GM18870 (cell line): ENCODE data around the gene ABCA12.

Experiments
- ATAC-seq: cut with Tn5 transposase; IDR thresholded peaks from one replicate; pipeline ENCODE4 v1.9.1; 2021; ENCODE audit warnings: moderate library complexity; ENCODE audit not compliant: unreplicated experiment

Gene ABCA12

DNA sequence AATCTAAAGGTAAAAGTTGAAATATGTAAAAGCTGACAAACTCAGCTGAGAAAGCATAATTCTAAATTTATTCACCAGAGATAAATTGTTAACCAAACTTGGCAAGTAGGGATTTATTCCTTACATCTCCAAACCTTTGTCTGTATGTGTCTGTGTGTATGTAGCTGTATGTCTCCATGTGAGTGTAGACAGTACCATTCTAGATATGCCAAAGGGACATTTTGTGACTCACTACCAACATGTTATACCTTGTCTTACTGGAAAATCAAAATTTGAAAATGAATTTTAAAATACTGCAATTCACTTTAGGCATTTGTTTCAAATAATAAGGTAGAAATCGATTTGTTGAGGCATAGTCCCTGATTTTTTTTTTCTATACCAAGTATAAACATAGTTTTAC is 102.1 kb downstream of the ABCA12 start:
- no peak for ATAC-seq

DNA sequence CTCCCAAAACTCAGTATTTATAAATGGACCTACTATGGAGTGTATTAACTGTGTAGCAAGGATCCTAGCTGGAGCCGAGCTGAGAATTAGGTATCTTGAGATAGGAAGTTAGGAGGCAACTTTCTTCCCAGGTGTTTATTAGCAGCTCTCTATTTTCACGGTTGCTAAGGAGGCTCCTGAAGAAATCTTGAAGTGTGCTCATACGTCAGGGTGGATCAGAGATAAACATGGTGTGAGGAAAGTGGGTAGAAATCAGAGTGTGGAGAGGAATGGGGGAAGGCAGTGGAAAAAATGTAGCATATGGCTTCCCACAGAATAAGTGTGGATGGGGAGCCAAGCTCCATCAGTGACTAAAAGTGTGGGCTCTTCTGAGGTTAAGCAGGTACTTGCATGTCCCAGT is 104.3 kb downstream of the ABCA12 start:
- ATAC-seq: no peak

DNA sequence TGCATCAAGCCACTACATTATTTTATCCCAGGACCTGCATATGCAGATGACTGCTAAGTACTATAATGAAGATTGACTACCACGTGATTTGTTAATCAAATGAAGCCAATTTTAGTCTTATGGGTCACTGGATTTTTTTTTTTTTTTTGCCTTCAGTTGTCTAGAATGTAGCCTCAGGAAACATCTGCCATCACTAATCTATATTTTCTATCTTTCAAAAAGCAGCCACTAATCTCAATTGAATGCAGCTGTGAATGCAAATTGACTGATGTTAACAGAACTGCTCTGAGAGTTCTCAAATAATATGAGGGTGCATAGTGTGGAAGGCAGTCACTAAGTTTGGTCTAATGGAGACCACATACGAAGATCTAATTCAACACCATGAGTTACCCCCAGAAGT is 106.3 kb downstream of the ABCA12 start:
- no peak for ATAC-seq

DNA sequence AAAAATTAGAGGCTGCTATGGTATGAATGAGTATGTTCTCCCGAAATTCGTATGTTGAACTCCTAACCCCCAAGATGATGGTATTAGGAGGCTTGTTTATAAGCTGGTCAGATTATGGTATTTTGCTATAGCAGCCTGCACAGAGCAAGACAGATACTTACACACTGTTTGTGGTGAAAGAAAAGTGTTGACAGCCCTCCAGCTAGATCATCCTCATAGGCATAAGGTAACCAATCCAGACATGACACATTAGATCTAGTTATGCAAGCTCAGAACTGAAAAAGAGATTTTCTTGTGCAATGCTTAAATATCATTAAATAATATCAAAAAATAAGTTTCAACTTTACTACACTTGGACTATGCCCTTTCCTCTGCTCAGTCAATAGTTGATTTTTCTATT is 107.1 kb downstream of the ABCA12 start:
- no peak for ATAC-seq

DNA sequence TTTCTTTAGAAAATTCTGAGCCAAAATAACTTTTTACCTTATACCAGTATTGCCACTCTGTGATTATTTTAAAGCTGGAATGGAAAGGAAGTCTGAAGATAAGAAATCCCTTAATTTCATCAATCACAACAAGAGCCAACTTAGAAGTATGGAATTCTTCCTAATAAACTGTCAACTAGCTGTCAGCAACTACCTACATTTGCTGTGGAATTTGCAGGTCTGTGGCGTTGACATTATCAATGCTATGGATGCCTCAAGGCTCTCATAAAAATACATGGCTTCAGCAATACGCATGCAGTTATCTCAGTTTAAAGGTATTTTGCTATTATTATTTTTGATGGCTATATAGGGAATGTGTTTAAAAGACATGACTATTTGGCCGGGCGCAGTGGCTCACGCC is 108.5 kb downstream of the ABCA12 start:
- ATAC-seq: no peak

DNA sequence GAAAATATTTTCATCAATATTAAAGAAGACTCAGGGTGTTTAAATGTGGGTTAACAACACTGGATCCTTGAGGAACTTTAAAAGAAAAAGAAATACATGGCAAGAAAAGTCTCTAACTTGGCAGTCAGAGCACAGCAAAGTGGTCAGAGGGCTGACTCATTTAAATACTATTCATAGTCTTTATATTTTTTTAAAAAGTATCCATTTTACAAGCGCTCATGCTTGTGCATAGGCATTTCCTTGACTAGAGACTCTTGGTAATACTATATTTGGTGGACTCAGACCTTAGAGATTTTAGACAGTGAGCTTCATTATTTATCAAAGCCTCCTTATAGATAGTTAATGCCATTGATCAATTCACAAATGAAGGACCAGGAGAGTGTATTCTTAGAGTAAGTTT is 110.2 kb downstream of the ABCA12 start:
- ATAC-seq: no peak

DNA sequence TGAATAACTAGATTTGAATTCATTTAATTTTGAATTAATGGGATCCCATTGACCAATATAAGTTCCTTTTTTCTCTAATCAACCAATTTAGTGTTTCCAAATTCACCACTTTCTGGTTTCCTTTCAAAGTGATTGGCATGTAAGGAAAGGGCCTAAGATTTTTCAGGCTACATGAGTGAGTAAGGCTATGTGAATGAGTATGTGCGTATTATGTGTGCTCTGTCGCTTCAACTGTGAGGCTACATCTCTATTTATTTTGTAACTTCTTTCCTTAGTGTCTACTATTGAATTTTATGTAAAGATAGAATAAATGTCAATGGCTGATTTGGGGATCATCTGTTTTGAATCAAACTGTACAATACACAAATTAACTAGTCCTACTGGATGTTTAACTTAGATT is 110.6 kb downstream of the ABCA12 start:
- no peak for ATAC-seq

DNA sequence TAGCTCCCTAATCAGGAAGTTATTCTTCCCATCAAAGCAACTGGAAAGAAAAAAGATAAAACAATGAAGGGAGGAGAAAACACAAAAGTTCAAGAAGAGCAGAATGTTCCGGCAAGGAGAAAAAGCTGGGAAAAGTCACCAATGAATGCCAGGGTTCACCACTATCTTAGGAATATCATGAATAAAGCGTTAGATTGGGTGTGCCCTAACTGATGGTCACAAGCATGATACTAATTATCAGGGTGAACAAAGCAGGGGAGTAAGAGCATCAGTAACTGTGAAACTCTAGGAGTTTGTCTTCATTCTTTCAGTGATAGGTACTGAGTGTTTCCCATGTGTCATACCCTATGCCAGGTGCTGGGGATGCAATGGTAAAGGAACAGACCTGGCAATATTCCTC is 115.5 kb downstream of the ABCA12 start:
- ATAC-seq: no peak

DNA sequence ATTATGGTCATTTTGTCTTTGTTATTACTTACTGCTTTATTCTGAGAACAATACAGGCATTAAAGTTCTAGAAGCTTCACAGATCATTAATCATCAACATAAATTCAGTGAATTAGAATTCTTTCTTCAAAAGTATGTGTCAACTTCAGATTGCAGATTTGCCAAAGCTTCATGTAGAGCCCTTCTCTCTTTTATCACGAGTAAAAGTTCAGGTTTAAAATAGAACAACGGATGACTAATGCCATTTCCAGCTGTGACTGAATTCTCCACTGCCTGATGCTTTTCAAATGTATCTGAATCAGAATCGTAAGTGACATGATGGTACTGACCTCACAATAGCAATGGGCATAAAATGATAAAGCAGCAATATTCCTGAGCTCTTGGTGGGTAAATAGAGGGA is 116.0 kb downstream of the ABCA12 start:
- ATAC-seq: no peak

DNA sequence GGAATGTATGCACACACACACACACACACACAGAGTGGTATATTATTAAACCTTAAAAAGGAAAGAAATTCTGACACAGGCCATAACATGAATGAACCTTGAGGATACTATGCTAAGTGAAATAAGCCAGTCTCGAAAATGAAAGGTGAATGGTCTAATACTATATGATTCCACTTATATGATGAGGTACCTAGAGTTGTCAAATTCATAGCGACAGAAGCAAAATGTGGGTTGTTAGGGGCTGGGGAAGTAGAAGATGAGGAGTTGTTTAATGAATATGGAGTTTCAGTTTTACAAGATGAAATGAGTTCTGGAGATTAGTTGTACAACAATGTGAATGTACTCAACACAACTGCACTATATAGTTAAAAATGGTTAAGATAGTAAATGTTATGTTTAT is 118.1 kb downstream of the ABCA12 start:
- peak; percentile 47 for ATAC-seq

DNA sequence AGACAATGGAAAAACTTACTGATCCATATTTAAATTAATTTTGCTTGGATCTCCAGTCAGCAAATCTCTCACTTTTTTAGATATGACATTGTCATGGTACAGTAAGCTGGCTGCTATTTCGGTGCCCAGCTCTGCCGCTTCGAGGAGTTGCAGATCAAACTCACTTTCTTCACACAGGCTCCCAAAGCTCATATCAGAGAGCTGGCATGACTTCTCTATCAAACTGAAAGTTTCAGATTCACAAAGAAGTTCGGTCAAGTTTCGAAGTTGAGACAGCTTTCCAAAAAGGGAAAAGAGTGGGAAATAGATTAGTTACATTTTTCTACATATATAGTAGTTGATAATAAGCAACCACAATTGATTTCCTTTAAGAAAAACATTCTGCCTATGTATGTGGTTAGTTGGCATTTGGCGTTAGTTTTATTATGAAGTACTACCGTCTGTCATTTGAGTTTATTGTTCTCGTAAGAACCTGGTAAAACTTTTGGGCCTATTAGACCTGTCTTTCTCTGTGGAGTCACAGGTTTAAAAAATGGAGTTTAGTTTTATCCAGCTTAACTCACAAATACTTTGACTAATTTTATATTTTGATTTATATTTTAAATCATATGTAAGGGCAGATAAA is 118.8 kb downstream of the ABCA12 start:
- ATAC-seq: no peak

DNA sequence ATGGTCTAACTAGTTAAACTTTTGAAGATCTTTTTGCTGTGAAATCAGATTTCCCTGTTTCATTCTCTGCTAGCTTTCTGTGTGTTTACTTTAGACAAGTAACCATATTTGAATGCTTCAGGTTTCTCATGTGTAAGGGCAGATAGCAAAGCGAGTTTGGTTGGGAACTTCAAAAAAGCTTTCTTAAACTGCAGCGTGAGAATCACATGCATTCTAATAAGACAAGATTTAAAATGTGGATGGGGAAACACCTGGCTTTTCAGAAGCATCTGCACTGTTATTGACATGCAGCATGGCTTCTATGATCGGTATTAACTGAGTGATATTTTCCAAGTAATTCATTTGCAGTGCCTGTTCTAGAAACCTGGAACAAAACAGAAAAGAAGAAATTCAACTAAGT is 119.3 kb downstream of the ABCA12 start:
- ATAC-seq: no peak

DNA sequence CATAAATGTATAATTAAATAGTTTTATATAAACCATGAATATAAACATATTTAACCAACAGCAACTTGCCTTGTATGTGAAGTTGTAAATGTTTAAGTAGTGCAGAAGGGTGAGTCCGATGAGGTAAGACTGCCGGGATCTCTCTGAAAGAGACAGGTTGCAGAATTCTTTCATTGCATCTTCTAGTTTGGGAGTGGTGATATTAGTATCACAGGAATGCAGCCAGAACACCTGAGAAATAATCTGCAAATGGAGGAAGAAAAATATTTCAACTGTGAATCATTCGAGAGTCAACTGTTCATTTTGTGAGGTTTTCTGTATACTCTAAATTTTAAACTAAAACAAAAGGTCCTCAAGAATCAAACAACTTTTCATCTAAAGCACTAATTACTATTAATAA is 123.0 kb downstream of the ABCA12 start:
- ATAC-seq: no peak

DNA sequence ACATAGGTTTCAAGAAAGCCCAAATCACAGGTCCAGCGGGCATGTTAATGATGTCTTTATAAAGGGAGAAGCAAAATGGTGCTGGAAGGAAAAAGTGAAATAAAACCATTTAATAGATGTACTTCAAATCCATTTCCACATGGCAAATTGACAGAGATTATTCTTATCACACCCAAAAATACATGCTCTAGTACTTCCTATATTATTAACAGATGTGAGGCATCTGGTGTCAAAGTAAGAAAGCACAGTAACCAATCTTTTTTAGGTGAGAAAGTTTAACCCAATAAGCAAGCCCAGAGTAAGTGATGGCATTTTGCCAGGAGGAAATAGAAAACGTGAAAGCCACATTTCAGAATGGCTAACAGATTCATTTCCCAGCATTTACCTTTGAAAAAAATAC is 128.0 kb downstream of the ABCA12 start:
- ATAC-seq: no peak

DNA sequence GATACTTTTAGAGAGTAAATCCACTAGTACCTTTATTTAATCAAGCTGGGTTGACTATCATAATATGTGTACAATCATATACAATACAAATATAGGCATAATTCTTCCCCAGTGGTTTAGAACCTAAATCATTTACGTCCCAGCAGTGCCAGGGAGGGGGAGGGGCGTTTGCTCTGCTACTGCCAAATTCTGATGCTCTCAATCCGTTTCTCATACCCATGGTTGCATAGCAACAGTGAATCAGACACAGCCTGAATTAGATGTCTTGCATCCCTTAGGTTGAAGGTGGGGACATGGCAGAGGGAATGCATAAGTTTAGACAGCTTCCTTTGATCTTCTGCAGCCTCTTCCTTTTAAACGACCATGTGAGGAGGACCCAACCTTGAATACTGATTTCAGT is 135.4 kb downstream of the ABCA12 start:
- ATAC-seq: no peak

DNA sequence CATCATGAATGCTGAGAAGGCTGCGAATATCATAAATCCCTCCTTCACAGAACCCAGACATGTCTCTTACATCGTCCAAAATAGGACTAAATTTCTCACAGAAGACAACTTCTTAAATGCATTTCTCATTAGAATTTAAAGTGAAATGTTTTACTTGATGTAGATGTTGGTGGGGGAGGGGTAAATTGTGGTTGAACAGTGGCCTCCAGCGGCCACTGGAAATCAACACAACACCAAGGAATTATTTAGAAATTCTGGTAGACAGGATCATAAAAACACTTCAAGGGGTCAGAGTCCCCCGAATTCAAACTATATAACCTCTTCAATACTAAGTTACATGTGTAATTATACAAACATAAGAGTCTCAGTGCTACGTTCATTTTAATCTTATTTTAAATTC is 135.9 kb downstream of the ABCA12 start:
- ATAC-seq: no peak

DNA sequence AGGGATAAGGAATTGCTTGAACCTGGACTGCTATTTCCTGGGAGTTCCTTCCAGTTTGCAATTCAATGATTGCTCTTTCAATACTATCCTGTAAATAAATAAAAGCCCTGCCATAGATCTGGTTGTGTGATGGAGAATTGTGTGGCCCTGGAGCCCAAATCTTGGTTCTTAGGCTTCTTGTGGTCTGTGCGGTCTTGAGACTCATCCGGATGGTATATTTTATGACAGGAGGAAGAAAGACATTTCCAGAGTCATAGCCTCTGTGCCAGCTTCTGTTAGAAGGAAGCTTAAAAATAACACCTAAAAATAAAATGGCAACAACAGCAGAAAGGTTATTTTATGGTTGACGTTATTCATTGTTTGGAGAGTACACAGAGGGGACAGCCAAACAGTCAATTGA is 137.7 kb downstream of the ABCA12 start:
- ATAC-seq: no peak

DNA sequence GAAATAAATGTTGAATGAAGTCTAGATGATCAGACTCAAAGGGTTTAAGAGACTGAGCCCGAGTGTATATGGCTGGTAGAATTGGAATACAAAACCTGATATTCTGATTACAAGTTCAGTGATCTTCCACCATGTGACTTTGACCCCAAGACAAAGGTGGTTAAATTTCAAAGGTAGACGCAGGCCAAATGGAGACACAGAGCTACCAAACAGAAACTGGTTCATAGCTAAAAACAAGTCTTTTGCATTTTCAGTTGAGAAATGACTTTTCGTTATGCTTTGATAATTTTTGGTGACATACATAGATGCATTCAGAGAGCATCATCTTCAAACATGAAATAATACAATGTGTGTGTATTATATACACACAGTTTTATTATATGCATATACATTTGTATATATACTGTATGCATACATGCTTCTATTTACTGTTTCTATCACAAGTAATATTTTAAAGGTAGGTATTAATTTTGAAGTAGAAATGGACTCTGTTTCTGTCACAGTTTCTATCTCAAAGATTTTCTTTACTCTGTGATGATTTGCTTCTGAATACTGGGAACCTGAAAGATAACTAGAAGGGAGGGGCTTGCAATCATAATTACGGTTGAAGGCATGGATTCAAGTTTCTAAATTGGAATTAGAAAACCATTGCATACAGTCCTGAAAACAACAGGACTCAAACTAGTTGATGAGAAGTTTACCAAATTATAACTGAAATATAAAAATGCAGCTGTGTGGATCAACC is 142.3 kb downstream of the ABCA12 start:
- peak; percentile 96 for ATAC-seq

DNA sequence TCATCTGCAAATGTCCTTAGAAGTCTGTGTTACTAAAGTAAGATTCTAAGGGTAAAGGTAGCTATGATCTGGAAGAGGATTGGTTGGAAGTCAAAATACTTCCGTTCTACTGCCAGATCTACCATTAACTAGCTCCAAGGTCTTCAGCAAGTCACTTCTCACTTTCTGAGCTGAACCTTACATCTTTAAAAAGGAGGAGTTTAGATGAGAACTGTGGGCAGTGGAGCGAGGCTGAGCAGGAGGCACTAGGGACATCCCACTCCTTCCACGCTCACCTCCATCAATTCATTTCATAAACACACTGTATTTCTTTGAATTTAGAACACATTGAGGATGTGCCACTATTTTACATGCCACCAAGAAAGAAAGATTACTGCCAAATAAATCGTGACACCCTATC is 143.0 kb downstream of the ABCA12 start:
- ATAC-seq: no peak

DNA sequence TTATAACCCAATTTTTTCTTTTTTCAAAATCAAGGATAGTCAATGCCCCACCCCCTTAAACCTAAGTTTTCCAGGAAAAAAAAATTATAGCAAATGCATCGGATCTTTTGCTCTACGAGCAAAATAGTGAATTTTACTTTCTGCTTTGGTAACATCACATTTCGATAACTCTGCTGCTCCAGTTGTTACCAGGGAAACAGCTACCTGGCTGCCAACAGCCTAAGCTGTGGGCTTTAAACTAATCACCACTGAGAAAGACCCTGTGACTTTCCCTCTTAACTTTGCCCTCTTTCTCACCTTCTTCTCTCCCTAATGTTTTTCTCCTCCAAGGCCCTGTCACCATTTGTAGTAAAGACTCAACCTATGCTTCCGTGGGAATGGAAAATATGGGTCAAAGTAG is 145.5 kb downstream of the ABCA12 start:
- ATAC-seq: no peak

DNA sequence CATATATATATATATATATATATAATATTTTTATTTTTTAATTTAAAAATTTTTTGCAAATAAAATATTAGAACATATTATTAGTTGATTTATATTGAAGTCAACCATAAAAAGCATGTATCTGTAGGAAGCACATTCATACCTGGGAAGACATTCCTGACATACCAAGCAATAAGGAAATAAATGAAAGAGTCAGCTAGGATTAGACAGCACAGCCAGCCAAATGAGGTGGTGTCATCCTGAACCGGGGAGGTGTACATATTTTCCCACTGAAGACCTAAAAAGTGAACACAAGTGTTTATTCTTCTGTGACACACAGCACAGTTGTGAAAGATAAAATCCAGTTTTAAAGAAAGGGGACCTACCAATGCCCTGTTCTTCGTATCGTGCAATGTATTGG is 149.2 kb downstream of the ABCA12 start:
- ATAC-seq: no peak

DNA sequence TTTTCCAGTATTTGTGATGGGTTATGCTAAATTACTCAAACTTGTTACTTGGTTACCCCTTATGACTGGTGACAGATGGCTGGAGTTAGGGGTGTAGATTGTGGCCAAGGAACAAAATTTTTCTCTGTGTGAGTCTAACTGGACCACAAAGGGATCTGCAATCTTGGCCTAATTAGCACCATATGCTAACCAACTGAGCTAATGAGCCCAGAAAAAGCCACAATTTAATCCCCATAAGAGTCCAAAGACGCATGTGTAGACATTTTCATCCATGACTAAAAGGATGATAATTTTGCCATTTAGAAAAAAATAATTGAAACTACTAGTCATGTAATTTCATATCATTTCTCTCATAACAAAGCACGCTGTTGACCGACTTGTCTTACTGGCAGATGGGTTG is 151.2 kb downstream of the ABCA12 start:
- no peak for ATAC-seq

DNA sequence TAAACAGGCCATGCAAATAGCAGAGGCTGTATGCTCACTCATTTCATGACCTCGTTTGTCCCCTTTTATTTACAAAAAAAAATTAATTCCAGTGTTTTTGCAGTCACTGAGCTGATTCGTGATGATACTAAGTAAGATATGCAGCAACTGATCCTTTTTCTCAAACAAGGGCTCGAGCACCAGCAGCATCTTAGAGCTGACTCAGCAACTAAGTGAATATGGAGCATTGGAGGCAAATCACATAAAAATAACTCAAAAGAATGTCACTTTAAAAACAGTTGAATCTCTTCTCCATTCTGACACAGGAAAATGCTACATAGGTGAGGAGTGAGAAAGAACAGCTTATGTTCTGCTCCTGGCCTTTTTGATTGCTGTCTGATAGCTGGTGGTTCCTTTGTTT is 152.8 kb downstream of the ABCA12 start:
- no peak for ATAC-seq
